MM.1S (cell line): ENCODE results near the gene SLC16A12.

Experiments
- CTCF ChIP-seq: fragments of 300-600 bp; sonication (generic); IDR thresholded peaks from 2 replicates; pipeline ENCODE4 v1.5.1; 2016; ENCODE audit warnings: antibody characterized with exemption, low read length, mixed read lengths
- EZH2 ChIP-seq: fragments of 300-600 bp; sonication (generic); optimal IDR thresholded peaks from 2 replicates; pipeline ENCODE3; 2017; ENCODE audit warnings: low read depth, mild to moderate bottlenecking, antibody characterized with exemption, low read length, mixed read lengths
- EZH2phosphoT487 ChIP-seq: fragments of 300-600 bp; sonication (generic); IDR thresholded peaks from 2 replicates; pipeline ENCODE4 v1.6.1; 2018; ENCODE audit warnings: antibody characterized with exemption, low read length

- TF ChIP-seq CTCF (no peak), EZH2 (no peak), EZH2phosphoT487 (no peak)
Observed at GRCh38 chr10:89513206-89513605, 22.2 kb downstream of the SLC16A12 start.
